IMR-90 (cell line): ENCODE data around the gene PRPH2. TPM values are rescaled to one million over a fixed set of nuclear protein-coding genes. Genes with fewer than 3 reads are reported as not detected.
"Not testable (repeated sequence)": the region's sequence is repeated elsewhere in the genome, so short reads cannot be mapped to it uniquely, and the experiment has no call there.

Experiments
- ATAC-seq: fragments of 200-7000 bp; cut with Tn5 transposase; 2 replicates; pipeline ENCODE4 v1.9.1; 2020; ENCODE audit warnings: low read depth, mild to moderate bottlenecking, moderate library complexity
- BruUV-seq: library from RNA; stranded (reverse); fragments of 400-500 nt; replicated peaks from 2 replicates; lab custom pipeline; 2021; lab: Mats Ljungman, UMichigan
- CTCF ChIA-PET: fragments of 300-600 bp; formaldehyde crosslinking; extraction: SDS; loops from one replicate; lab custom pipeline; 2021; ENCODE audit warnings: antibody characterized with exemption; lab: Yijun Ruan, JAX
- POLR2A ChIA-PET: fragments of 300-600 bp; sonication (Branson Sonifier 250); formaldehyde crosslinking; loops from one replicate; lab custom pipeline; 2022; ENCODE audit warnings: antibody characterized with exemption; ENCODE audit not compliant: unreplicated experiment; lab: Charles Lee
- DNase-seq: peaks from one replicate; pipeline ENCODE4 v3.0.0; 2013
- H2AFZ ChIP-seq: replicated peaks from 2 replicates; pipeline ENCODE3; 2013; ENCODE audit warnings: low read length, mild to moderate bottlenecking; ENCODE audit not compliant: poor library complexity
- H2AK5ac ChIP-seq: 2 replicates; pipeline ENCODE4 v1.6.1; 2013; ENCODE audit warnings: low read depth, low read length, inconsistent platforms
- H2AK9ac ChIP-seq: replicated peaks from 2 replicates; pipeline ENCODE3; 2013; ENCODE audit warnings: mild to moderate bottlenecking, low read depth, low read length, moderate library complexity; ENCODE audit not compliant: poor library complexity
- H2BK120ac ChIP-seq: 2 replicates; pipeline ENCODE4 v1.6.1; 2013; ENCODE audit warnings: low read depth, low read length, inconsistent platforms
- H2BK15ac ChIP-seq: 3 replicates; pipeline ENCODE4 v1.6.1; 2013; ENCODE audit warnings: low read depth, low read length, inconsistent platforms
- H2BK20ac ChIP-seq: 2 replicates; pipeline ENCODE4 v1.6.1; 2013; ENCODE audit warnings: low read depth, mild to moderate bottlenecking, inconsistent platforms, low read length, moderate library complexity
- H2BK5ac ChIP-seq: 2 replicates; pipeline ENCODE4 v1.6.1; 2013; ENCODE audit warnings: mild to moderate bottlenecking, low read depth, low read length, inconsistent platforms; ENCODE audit not compliant: poor library complexity, severe bottlenecking
- H3K14ac ChIP-seq: replicated peaks from 2 replicates; pipeline ENCODE4 v1.6.1; 2013; ENCODE audit warnings: low read depth, low read length, inconsistent platforms
- H3K18ac ChIP-seq: 2 replicates; pipeline ENCODE4 v1.6.1; 2013; ENCODE audit warnings: low read depth, low read length, control low read depth
- H3K23ac ChIP-seq: 2 replicates; pipeline ENCODE4 v1.6.1; 2013; ENCODE audit warnings: low read depth, low read length, inconsistent platforms
- H3K27ac ChIP-seq: 2 replicates; pipeline ENCODE4 v1.5.1; 2013; ENCODE audit warnings: mild to moderate bottlenecking, control low read depth, low read length; ENCODE audit not compliant: insufficient read depth
- H3K27me3 ChIP-seq: 2 replicates; pipeline ENCODE4 v1.6.1; 2013; ENCODE audit warnings: low read length; ENCODE audit not compliant: control insufficient read depth, insufficient read depth
- H3K36me3 ChIP-seq: 2 replicates; pipeline ENCODE4 v1.6.1; 2013; ENCODE audit warnings: low read length, mixed read lengths; ENCODE audit not compliant: control insufficient read depth, insufficient read depth
- H3K4ac ChIP-seq: 2 replicates; pipeline ENCODE4 v1.6.1; 2013; ENCODE audit warnings: low read depth, low read length, inconsistent platforms
- H3K4me1 ChIP-seq: 2 replicates; pipeline ENCODE4 v1.6.1; 2013; ENCODE audit warnings: low read length, mixed read lengths; ENCODE audit not compliant: control insufficient read depth, insufficient read depth
- H3K4me2 ChIP-seq: 2 replicates; pipeline ENCODE4 v1.6.1; 2013; ENCODE audit warnings: low read depth, mild to moderate bottlenecking, control low read depth, low read length, moderate library complexity
- H3K4me3 ChIP-seq: 2 replicates; pipeline ENCODE4 v1.5.1; 2013; ENCODE audit warnings: low read depth, mild to moderate bottlenecking, control low read depth, low read length, moderate library complexity; ENCODE audit not compliant: insufficient read depth
- H3K56ac ChIP-seq: 2 replicates; pipeline ENCODE4 v1.6.1; 2013; ENCODE audit warnings: low read length, inconsistent platforms; ENCODE audit not compliant: insufficient read depth; ENCODE audit errors: extremely low read depth
- H3K79me1 ChIP-seq, 2 experiments: 2 replicates each; pipeline ENCODE4 v1.6.1; 2013; ENCODE audit warnings: low read length in 2 of 2, inconsistent platforms in 1 of 2, low read depth in 1 of 2
- H3K9ac ChIP-seq: 2 replicates; pipeline ENCODE4 v1.6.1; 2013; ENCODE audit warnings: low read depth, low read length, control low read depth
- H3K9me1 ChIP-seq: 2 replicates; pipeline ENCODE4 v1.6.1; 2013; ENCODE audit warnings: low read length, inconsistent platforms; ENCODE audit not compliant: insufficient read depth
- H3K9me3 ChIP-seq: 2 replicates; pipeline ENCODE4 v1.6.1; 2013; ENCODE audit warnings: low read length; ENCODE audit not compliant: control insufficient read depth, insufficient read depth
- H4K20me1 ChIP-seq: 2 replicates; pipeline ENCODE4 v1.6.1; 2013; ENCODE audit warnings: low read length, inconsistent platforms; ENCODE audit not compliant: insufficient read depth
- H4K5ac ChIP-seq: 2 replicates; pipeline ENCODE4 v1.6.1; 2013; ENCODE audit warnings: mild to moderate bottlenecking, low read depth, low read length, control low read depth
- H4K8ac ChIP-seq, 2 experiments: 2 replicates each; pipeline ENCODE4 v1.6.1; 2013; ENCODE audit warnings: low read depth in 2 of 2, low read length in 2 of 2, control low read depth in 1 of 2, inconsistent platforms in 1 of 2
- H4K91ac ChIP-seq: 2 replicates; pipeline ENCODE4 v1.6.1; 2013; ENCODE audit warnings: low read depth, low read length, inconsistent platforms; ENCODE audit not compliant: insufficient read depth
- WGBS, 2 experiments: methylation state at CpG; one replicate each; pipeline versions ENCODE4 v1.1.5 to v1.1.7; 2013; ENCODE audit warnings: missing lambda C conversion rate in 2 of 2; ENCODE audit not compliant: insufficient read length in 1 of 2; ENCODE audit errors: extremely low coverage in 2 of 2; 5-methylcytosine and 5-hydroxymethylcytosine counted together
- dilution Hi-C: fragments of 300-500 bp; cut with HindIII; formaldehyde crosslinking; loops from one replicate; pipeline ENCODE4 v1.14.3; 2018; ENCODE audit warnings: low sequenced_read_pairs; ENCODE audit not compliant: unreplicated experiment
- in situ Hi-C: fragments of 300-500 bp; cut with MboI; formaldehyde crosslinking; loops from 3 replicates; pipeline ENCODE4 v1.14.3; 2019; ENCODE audit warnings: low sequenced_read_pairs, inconsistent platforms, mixed read lengths
- intact Hi-C: fragments of 100-400 bp; cut with micrococcal nuclease; formaldehyde crosslinking; loops from 2 replicates; pipeline ENCODE4 v1.10.0; 2022
- polyA plus RNA-seq, 3 experiments: library from polyadenylated mRNA; depleted of rRNA; stranded (reverse); fragments of >200 nt; gene quantifications; 2 replicates each; pipeline ENCODE4 v1.2.3, GENCODE V29; 2012; ENCODE audit warnings: low replicate concordance in 1 of 3
- total RNA-seq: library from RNA; depleted of rRNA; stranded (reverse); fragments of >200 nt; gene quantifications from 2 replicates; pipeline ENCODE4 v1.2.3, GENCODE V29; 2012

The PRPH2 gene
- total and polyA plus RNA-seq, 2 of the 4 experiments (the other 2 are of a cell fraction): 1.0 to 1.1 TPM

GRCh38 chr6:42702786-42703185 is 19.6 kb downstream of the PRPH2 start:
- POLR2A ChIA-PET: not testable (repeated sequence)

More at GRCh38 chr6:42702786-42703185, 19.6 kb downstream of the PRPH2 start:
- H3K14ac ChIP-seq, H3K4me1 ChIP-seq, H3K4me3 ChIP-seq, H2BK15ac ChIP-seq, intact Hi-C loops, H4K5ac ChIP-seq, H3K9ac ChIP-seq, H2AFZ ChIP-seq, H3K23ac ChIP-seq, H4K8ac ChIP-seq, H3K18ac ChIP-seq, H2BK5ac ChIP-seq, BruUV-seq, H3K4me2 ChIP-seq, H2BK120ac ChIP-seq, H3K27me3 ChIP-seq, H3K27ac ChIP-seq, dilution Hi-C loops, H3K4ac ChIP-seq, DNase-seq, H3K79me1 ChIP-seq, H3K56ac ChIP-seq, H3K36me3 ChIP-seq, H3K9me3 ChIP-seq, H2AK5ac ChIP-seq, H4K91ac ChIP-seq, H2AK9ac ChIP-seq, H4K20me1 ChIP-seq, H2BK20ac ChIP-seq, in situ Hi-C loops, ATAC-seq: not testable (repeated sequence)
- CTCF ChIA-PET: interaction anchor here (0.6 kb wide), 1 partner anchor 160 kb away, joined by 5 read pairs; no protein-coding TSS in a partner anchor
- H3K9me1 ChIP-seq: peaks cover 10% of the 10 kb centered on the region
- WGBS, 2 experiments: no CpG with 5 or more reads among the region's 3 CpGs
